ENCODE measurements around the gene FOXO3. TPM values are rescaled to one million over a fixed set of nuclear protein-coding genes. Genes with fewer than 3 reads are reported as not detected.

Gene FOXO3
- total RNA-seq, 6 experiments from 2014 or later: 18.1 to 45.2 (median 23.8) TPM

DNA sequence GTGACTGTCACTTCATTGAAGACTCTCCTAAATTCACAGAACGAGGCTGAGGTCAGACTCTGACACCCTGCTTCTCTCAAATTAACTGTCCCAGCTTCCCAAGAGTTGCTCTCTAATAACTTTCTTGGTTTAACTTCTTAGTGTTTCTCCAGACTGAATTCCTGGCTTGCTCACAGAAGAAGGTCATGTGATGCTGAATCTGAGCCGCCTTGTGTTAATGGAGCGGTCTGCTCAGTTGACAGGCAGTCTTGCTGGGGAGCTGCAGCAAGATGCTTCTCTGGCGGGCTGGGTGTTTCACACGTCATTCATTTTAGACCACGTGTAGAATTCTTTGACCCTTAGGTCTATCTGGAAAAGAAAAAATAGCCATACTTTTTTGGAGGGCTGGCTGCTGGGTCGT is 107.3 kb downstream of the FOXO3 start:
- Histone ChIP-seq H3K36me3 (peaks cover 0 to 29% (median 7%) of the 10 kb centered on the region in 4 donors), H3K27me3 (no peaks in the 10 kb centered on the region), H3K9me3 (no peaks in the 10 kb centered on the region), H3K27ac (no peak overlapping the region), H3K4me3 (no peak overlapping the region), H3K4me1 (no peaks in the 10 kb centered on the region)
- ATAC-seq (no peak), DNase-seq (no peak)
- TF ChIP-seq CTCF (IDR thresholded peaks at IDR 0.05) (no peak), POLR2A (IDR thresholded peaks at IDR 0.05) (no peak)
- intact Hi-C loops (cut with DNase I): no loop called here
- 70% methylated on average over 7 of the region's 7 CpGs for WGBS (ENCODE audit: insufficient coverage, low coverage, low lambda C conversion rate, missing lambda C conversion rate)

GRCh38 chr6:108669673-108670072 is 109.0 kb downstream of the FOXO3 start:
- Histone ChIP-seq H3K27ac (no peak overlapping the region), H3K27me3 (no peaks in the 10 kb centered on the region), H3K4me1 (peaks cover 0 to 7% (median 0%) of the 10 kb centered on the region in 4 donors), H3K4me3 (no peak overlapping the region), H3K36me3 (peaks cover 0 to 24% (median 6%) of the 10 kb centered on the region in 4 donors), H3K9me3 (no peaks in the 10 kb centered on the region)
- intact Hi-C loops (cut with DNase I): no loop called here
- ATAC-seq (no peak), DNase-seq (no peak)
- TF ChIP-seq POLR2A (IDR thresholded peaks at IDR 0.05): no peak
- no peak for TF ChIP-seq CTCF (IDR thresholded peaks at IDR 0.05)
- 100% methylated on average over 1 of the region's 1 CpG for WGBS (ENCODE audit: insufficient coverage, low coverage, low lambda C conversion rate, missing lambda C conversion rate)

DNA sequence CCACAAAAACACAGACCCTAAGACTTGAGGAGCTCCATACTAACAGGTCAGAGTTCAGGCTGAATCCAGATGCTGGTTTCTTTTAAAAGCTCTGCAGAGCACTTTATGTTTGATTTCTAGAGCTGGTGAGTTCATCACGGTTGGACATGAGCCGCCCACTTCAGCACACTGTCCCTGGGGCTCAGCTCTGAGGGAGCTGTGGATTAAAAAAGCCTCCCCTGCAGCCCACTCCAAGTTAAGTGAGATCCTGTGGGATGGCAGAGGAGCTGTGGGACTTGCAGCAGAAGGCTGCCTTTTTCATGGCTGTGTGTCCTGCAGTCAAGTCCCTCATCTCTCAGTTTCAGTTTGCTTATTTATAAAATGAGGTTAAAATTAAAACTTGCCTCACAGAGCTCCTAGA is 110.5 kb downstream of the FOXO3 start:
- Histone ChIP-seq H3K4me3 (no peak overlapping the region), H3K4me1 (peaks cover 0 to 22% (median 5%) of the 10 kb centered on the region in 4 donors), H3K27me3 (no peaks in the 10 kb centered on the region), H3K9me3 (no peaks in the 10 kb centered on the region), H3K27ac (no peak overlapping the region), H3K36me3 (peaks cover 0 to 10% (median 1%) of the 10 kb centered on the region in 4 donors)
- TF ChIP-seq POLR2A (IDR thresholded peaks at IDR 0.05): no peak
- no peak for TF ChIP-seq CTCF (IDR thresholded peaks at IDR 0.05)
- intact Hi-C loops (cut with DNase I): no loop called here
- ATAC-seq: no peak
- DNase-seq: no peak
- 40% methylated on average over 1 of the region's 2 CpGs for WGBS (ENCODE audit: insufficient coverage, low coverage, low lambda C conversion rate, missing lambda C conversion rate)

DNA sequence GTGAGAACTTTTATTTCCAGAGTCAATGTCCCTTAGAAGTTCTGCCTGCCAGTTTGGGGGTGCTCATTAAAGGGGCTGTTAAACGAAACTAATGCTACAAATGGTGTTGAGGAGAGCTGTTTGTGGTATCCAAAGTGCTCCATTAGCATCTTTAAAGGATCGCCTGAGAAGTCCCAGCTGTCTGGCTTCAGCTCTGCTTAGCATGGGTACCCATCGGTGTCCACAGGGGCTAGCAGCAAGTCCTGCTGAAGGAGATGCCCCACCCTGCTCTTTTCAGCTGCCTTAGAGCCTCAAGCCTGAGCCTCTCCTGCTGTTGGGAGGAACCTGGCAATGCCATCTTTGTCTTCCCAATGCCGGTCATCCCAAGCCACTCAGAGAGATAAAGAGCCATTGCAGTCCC is 111.1 kb downstream of the FOXO3 start:
- WGBS (ENCODE audit: insufficient coverage, low coverage, low lambda C conversion rate, missing lambda C conversion rate): 93% methylated on average over 2 of the region's 4 CpGs
- H3K36me3 ChIP-seq: peaks cover 0 to 10% (median 1%) of the 10 kb centered on the region in 4 donors
- H3K4me3 ChIP-seq: no peak overlapping the region
- H3K4me1 ChIP-seq: peaks cover 0 to 28% (median 8%) of the 10 kb centered on the region in 4 donors
- intact Hi-C loops (cut with DNase I): no loop called here
- no peaks in the 10 kb centered on the region for H3K9me3 ChIP-seq
- no peak for ATAC-seq
- TF ChIP-seq POLR2A (IDR thresholded peaks at IDR 0.05) (no peak), CTCF (IDR thresholded peaks at IDR 0.05) (no peak)
- no peaks in the 10 kb centered on the region for H3K27me3 ChIP-seq
- no peak overlapping the region for H3K27ac ChIP-seq
- no peak for DNase-seq

GRCh38 chr6:108672641-108673040 is 111.9 kb downstream of the FOXO3 start:
- Histone ChIP-seq H3K36me3 (peaks cover 0 to 10% (median 1%) of the 10 kb centered on the region in 4 donors), H3K27me3 (no peaks in the 10 kb centered on the region), H3K4me1 (peaks cover 0 to 36% (median 12%) of the 10 kb centered on the region in 4 donors), H3K27ac (no peak overlapping the region), H3K9me3 (no peaks in the 10 kb centered on the region), H3K4me3 (no peak overlapping the region)
- intact Hi-C loops (cut with DNase I): no loop called here
- 63% methylated on average over 3 of the region's 3 CpGs for WGBS (ENCODE audit: insufficient coverage, low coverage, low lambda C conversion rate, missing lambda C conversion rate)
- ATAC-seq (no peak), DNase-seq (no peak)
- TF ChIP-seq POLR2A (IDR thresholded peaks at IDR 0.05) (no peak), CTCF (IDR thresholded peaks at IDR 0.05) (no peak)

Data from right lobe of liver (tissue), 6 donors.